ENCODE results near the gene FLYWCH2.
"Not testable (repeated sequence)": the region's sequence is repeated elsewhere in the genome, so short reads cannot be mapped to it uniquely, and the experiment has no call there.

FLYWCH2 gene

DNA sequence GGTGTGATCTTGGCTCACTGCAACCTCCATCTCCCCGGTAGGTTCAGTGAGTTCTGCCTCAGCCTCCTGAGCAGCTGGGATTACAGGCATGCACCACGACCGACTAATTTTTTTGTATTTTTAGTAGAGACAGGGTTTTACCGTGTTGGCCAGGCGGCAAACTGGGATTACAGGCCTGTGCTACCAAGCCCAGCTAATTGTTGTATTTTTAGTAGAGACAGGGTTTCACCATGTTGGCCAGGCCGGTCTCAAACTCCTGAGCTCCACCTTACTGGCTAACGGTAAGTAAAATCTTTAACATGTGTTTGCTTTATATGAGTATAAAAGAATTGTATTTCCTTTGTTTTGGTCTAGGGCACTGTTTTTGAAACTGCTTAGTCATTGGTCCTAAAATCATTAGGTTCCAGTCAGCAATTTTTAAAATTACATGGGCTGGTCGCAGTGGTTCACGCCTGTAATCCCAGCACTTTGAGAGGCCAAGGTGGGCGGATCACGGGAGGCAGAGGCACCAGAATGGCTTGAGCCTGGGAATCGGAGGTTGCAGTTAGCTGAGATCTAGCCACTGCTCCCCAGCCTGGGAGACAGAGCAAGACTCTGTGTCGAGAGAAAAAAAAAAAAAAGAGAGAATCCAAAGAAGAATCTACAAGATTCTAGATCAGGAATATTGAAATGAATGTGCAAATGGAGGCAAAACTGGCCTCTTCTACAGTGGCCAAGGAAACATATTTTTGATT lies 32.3 kb downstream of the FLYWCH2 start:
- no peak for DNase-seq

DNA sequence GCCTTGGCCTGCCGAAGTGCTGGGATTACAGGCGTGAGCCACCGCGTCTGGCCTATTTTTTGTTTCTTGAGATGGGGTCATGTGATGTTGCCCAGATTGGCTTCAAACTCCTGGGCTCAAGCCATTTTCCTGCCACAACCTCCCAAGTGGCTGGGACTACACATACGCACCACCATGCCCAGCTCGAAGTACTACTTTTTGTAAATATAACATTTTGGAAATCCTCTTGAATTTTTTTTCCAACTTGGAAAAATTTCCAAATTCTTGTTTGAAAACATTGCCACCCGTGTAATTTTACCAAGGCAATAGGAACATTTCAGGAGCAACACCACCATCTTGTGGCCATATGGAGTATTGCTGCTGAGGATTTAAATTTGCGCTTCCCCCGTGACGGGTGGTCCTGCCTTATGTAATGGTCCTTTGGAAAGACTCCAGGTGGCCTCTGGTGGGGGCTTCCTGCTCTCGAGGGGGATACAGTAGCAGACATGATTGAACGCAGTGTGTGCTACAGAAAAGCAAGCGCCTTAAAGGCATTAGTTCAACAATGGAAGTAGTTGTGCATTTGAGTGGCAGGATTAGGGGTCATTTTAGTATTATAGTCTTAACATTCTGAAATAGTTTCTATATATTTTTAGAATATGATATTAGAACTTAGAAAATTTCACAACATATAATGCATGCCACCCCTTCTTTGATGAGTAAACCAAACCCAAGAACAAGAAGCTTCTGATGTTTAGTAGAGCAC lies 36.7 kb downstream of the FLYWCH2 start:
- peak; percentile 56 for DNase-seq

DNA sequence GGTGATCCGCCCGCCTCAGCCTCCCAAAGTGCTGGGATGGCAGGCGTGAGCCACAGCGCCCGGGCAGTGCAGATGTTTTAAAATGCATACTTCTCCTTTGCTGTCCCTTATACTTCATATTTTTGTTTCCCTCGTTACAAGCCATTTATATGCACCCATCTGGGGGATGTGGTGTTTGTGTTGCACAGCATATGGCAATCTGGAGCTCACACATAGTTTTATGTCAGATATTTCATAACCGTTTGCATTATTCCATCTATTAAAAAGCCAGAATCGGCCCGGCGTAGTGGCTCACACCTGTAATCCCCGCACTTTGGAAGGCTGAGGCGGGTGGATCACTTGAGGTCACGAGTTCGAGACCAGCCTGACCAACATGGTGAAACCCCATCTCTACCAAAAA lies 40.5 kb downstream of the FLYWCH2 start:
- DNase-seq, result no peak

DNA sequence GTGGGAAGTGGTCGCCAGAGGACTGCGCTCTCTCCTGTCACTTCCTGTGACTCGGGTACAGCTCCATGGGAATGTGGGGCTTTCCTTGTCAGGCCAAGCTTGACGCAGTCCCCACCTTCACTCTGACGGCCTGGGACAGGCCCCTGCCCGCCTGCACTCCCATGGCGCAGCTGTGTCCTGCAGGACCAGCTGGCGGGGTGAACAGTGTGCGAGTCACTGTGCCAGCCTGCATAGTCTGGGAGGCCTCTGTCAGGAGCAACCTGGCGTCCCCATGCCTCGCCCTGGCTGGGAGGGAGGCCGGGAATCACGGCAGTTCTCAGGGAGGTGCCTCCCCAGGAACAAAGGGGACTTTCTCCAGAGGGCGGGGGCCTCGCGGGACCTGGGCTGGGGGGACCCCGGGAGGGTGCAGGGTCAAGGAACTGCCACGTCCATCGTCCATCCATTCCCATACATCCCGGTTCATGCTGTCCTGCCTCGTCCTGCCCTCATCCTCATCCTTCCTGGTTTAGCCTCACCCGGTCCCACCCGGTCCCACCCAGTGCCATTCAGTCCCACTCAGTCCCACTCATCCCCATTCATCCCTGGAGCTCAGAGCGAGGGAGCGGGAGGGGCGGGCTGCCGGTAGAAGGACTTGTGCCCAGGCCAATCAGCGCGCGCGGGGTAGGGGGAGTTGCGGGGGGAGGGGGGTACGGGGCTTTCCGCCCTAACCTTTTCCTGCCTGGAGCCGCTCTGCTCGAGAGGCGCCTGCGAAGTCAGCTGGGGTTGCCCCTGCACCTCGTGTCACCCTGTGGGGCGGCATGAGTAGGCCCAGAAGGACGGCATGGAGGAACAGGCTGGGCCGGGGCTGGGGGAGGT lies 42.1 kb downstream of the FLYWCH2 start:
- DNase-seq, result no peak

DNA sequence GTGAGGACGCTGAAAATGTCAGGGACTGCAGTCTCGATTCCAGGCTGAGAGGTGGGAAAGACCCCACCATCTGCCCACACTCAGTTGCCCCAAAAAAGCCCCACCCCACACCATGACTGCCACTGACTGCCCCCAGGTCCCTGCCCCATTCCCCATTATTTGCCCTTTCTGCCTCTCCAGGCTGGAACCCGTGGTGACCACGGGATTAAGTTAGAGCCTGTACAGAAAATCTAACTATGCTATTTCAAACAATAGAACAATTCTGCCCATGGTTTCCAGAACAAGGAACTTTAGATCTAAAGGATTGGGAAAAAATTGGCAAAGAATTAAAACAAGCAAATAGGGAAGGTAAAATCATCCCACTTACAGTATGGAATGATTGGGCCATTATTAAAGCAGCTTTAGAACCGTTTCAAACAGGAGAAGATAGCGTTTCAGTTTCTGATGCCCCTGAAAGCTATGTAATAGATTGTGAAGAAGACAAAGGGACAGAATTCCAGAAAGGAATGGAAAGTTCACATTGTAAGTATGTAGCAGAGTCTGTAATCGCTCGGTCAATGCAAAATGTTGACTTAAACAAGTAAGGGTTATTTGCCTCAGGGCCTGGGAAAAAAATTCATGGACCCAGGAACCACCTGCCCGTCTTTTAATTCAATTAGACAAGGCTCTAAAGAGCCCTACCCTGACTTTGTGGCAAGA lies 43.1 kb downstream of the FLYWCH2 start:
- no peak for DNase-seq

DNA sequence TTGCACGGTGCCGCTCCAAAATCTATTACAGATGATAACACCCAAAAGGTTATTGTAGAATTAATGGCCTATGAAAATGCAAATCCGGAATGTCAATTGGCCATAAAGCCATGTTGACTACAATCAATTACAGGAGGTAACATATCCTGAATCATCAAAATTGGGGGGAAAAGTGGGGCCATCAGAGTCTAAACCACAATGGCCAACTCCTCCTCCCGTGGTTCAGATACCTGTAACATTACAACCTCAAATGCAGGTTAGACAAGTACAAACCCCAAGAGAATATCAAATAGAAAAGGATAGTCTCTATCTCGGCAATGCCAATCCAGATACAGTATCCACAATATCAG lies 43.6 kb downstream of the FLYWCH2 start:
- no peak for DNase-seq

DNA sequence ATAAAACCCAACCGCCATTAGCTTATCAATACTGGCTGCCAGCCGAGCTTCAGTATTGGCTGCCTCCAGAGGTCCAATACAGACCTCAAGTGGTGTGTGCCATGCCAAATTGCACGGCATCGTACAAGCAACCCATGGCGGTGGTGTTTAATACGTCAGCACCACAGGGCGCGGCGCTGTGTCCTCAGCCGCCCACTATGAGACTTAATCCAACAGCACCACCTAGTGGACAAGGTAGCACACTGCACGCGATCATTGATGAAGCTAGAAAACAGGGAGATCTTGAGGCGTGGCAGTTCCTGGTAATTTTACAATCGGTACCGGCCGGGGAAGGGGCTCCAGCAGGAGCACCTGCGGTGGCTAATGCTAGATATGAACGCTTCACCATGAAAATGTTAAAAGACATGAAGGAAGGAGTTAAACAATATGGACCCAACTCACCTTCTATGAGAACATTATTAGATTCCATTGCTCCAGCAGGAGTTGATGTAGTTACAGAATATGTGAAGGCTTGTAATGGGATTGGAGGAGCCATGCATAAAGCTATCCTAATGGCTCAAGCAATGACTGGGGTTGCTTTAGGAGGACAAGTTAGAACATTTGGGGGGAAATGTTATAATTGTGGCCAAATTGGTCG lies 44.1 kb downstream of the FLYWCH2 start:
- peak; percentile 86 for DNase-seq

DNA sequence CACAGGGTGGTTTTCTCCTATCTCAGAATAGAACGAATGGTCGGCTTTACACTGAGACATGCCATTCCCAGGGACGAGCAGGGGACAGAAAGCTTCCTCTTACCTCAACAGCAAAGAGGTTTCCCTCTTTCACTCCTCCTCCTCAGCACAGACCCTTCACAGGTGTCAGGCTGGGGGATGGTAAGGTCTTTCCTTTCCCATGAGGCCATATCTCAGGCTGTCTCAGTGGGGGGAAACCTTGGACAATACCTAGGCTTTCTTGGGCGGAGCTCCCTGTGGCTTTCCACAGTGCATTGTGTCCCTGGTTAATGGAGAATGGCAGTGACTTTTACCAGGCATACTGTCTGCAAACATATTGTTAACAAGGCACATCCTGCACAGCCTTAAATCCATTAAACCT lies 45.1 kb downstream of the FLYWCH2 start:
- not testable (repeated sequence) for DNase-seq

DNA sequence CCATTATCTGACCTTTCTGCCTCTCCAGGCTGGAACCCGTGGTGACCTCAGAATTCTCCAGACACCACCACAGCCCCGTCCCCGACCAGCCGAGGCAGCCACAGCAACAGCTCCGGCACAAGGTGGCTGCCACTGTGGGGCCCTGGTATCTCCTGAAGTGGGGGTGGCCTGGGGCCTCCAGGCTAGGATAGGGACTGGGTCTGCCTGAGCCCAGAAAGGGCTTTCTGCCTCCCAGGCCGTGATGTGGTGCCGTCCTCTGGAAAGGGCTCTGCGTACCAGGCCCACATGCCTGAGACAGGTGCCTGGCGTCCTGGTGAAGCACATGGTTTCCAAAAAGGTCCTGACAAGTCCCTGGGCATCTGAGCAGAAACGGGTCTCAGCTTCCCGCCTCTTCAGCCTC lies 45.8 kb downstream of the FLYWCH2 start:
- no peak for DNase-seq

DNA sequence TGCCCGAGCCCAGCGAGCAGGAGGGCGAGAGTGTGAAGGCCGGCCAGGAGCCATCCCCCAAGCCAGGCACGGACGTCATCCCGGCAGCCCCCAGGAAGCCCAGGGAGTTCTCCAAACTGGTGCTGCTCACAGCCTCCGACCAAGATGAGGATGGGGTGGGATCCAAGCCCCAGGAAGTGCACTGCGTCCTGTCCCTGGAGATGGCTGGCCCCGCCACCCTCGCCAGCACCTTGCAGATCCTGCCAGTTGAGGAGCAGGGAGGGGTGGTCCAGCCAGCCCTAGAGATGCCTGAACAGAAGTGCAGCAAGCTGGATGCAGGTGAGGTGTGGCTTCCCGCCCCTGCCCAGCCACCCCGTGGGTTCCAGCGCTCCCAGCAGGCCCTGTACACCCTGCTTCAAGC lies 46.7 kb downstream of the FLYWCH2 start:
- no peak for DNase-seq

DNA sequence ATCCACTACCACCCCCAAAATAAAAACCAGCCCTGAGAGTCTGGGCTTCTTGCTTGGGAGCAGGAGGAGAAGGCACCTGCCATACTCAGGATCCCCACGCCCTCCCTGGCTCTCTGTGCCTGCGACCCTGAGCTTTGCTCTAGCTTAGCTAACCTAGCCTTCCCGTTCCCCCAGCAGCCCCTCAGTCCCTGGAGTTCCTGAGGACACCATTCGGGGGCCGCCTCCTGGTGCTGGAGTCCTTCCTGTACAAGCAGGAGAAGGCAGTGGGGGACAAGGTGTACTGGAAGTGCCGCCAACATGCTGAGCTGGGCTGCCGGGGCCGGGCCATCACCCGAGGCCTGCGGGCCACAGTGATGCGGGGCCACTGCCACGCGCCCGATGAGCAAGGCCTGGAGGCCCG lies 47.2 kb downstream of the FLYWCH2 start:
- DNase-seq, result no peak

DNA sequence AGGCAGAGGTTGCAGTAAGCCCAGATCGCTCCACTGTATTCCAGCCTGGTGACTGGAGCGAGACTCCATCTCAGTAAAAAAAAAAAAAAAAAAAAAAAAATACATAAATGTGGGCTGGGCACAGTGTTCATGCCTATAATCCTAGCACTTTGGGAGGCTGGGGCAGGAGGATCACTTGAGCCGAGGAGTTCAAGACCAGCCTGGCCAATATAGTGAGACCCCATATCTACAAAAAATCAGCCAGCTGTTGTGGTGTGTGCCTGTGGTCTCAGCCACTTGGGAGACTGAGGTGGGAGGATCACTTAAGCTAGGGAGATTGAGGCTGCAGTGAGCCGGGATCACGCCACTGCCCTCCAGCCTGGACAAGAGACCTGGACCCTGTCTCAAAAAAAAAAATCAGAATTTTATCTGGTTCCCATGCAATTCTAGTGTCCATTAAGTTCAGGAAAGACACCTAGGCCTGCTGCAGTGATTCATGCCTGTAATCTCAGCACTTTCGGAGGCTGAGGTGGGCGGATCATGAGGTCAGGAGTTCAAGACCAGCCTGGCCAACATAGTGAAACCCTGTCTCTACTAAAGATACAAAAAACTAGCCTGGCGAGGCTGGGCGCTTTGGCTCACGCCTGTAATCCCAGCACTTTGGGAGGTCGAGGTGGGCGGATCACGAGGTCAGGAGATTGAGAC lies 48.4 kb downstream of the FLYWCH2 start:
- not testable (repeated sequence) for DNase-seq

DNA sequence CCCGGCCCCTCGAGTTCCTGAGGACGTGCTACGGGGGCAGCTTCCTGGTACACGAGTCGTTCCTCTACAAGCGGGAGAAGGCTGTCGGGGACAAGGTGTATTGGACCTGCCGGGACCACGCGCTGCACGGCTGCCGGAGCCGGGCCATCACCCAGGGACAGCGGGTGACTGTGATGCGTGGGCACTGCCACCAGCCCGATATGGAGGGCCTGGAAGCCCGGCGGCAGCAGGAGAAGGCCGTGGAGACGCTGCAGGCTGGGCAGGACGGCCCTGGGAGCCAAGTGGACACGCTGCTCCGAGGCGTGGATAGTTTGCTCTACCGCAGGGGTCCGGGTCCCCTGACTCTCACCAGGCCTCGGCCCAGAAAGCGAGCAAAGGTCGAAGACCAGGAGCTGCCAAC lies 50.1 kb downstream of the FLYWCH2 start:
- DNase-seq, result no peak

DNA sequence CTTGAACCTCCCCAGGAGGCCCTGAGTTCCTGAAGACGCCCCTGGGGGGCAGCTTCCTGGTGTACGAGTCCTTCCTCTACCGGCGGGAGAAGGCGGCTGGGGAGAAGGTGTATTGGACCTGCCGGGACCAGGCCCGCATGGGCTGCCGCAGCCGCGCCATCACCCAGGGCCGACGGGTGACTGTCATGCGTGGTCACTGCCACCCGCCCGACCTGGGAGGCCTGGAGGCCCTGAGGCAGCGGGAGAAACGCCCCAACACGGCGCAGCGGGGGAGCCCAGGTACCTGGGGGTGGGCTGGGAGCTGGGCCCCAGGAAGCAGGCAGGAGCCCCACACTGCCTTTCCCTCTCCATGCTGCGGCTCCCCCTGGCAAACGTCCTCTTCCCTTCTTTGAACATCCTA lies 50.7 kb downstream of the FLYWCH2 start:
- no peak for DNase-seq

DNA sequence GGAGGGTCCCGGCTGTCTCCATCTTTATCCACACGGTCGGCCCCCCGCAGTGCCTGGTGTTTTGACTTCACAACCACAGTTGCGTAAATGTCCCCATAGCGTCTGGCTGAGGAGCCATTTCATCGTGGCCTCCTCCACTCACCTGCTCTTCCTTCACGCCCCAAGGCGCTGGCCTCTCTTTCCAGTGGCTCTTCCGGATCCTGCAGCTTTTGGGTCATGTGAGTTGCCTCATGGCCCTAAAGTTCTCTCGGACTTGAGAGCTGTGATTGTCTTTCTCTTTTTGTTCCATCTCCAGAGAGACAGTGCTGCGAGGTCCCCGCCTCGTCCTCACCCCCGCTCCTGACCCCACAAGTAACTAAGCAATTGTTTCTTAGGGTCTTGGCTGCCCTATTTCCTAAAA lies 51.4 kb downstream of the FLYWCH2 start:
- DNase-seq, result no peak

DNA sequence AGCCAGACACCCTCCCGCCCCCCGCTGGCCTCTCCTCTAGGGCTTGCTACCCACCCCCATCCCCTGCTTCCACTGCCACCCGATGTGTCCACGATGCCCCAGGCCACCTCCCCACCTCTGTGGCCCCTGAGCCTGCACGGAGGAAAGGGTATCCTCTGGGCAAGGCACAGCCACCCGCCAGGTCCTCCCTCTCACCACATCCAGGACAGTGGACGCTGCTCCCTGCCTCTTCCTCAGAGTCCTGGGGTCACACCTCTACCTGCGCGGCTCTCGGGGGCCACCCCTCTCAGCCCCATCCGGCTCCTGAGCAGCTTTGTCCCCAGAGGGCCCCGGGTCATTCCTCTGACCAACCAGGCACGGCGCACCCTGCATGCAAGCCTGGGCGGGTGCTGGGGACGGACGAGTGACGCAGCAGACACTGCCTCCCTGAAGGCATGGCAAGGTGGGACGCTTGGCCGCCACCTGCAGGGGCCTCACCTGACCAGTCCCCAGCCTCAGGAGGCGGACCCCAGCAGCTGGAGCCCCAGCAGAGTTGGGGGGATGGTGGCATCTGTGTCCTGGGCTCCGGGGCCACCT lies 53.5 kb downstream of the FLYWCH2 start:
- DNase-seq, result no peak

DNA sequence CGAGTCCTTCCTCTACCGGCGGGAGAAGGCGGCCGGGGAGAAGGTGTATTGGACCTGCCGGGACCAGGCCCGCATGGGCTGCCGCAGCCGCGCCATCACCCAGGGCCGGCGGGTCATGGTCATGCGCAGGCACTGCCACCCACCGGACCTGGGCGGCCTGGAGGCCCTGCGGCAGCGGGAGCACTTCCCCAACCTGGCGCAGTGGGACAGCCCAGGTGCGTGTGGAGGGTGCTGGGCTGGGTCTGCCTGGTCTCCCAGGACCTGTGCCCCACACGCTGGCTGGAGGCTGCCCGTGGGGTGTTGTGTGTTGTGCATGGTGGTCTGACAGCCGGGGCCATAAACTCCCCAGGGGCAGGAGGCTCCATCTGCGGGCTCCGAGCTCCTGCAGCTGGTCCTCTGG lies 54.2 kb downstream of the FLYWCH2 start:
- no peak for DNase-seq

DNA sequence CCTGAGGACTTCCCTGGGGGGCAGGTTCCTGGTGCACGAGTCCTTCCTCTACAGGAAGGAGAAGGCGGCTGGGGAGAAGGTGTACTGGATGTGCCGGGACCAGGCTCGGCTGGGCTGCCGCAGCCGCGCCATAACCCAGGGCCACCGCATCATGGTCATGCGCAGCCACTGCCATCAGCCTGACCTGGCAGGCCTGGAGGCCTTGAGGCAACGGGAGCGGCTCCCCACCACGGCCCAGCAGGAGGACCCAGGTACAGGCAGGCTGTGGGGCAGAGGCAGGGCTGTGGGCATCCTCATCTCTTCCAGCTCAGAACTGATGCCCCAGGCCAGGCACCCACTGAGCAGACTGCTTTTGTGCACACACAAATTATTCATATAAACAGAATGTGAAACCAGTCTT lies 55.2 kb downstream of the FLYWCH2 start:
- no peak for DNase-seq

DNA sequence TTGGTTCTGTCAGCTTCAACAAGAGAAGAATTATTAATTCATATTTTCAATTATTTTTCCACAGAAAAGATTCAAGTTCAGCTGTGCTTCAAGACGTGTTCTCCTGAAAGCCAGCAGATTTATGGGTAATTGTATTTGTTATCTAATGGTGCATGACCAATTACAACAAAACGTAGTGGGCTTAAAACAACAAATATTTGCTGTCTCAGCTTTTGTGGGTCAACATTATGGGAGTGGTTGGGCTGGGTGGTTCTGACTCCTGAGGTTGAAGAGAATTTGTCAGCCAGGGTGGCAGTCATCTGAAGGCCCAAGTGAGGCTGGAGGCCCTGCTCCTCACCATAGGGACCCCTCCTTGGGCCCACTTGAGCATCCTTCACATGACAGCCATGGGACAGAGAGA lies 57.0 kb downstream of the FLYWCH2 start:
- DNase-seq, result no peak

DNA sequence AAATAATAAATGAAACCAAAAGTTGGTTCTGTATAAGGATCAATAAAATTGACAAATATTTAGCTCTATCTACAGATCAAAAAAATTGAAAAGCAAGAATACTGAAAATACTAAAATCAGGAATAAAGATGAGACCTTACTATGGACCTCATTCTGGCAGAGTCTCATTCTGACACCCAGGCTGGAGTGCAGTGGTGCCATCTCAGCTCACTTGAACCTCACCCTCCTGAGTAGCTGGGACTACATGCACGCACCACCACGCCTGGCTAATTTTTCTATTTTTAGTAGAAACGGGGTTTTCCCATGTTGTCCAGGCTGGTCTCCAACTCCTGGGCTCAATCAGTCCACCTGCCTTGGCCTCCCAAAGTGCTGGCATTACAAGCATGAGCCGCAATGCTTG lies 59.0 kb downstream of the FLYWCH2 start:
- DNase-seq, result no peak

DNA sequence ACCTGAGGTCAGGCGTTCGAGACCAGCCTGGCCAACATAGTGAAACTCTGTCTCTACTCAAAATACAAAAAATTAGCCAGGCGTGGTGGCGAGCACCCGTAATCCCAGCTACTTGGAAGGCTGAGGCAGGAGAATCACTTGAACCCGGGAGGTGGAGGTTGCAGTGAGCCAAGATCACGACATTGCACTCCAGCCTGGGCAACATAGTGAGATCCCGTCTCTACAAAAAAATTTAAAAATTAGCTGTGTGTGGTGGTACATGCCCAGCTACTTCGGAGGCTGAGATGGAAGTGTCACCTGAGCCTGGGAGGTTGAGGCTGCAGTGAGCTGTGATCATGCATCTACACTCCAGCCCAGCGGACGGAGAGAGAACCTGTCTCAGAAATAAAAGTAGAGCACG lies 60.7 kb downstream of the FLYWCH2 start:
- DNase-seq, result not testable (repeated sequence)

DNA sequence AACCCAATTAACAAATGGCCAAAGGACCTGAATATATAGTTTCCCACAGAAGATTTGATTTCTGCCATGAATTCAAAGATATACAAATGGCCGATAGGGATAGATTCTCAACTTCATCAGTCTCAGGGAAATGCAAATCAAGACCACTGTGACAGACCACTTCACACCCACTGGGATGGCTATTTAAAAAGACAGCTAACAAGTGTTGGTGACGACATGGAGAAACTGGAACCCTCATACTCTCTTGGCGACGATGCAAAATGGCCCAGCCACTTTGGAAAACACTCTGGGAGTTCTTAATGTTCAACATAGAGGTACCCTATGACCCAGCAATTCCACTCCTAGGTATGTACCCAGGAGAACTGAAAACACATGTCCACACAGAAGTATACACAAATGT lies 63.6 kb downstream of the FLYWCH2 start:
- DNase-seq, result no peak
